Measurements from ENCODE around the gene MRPS25. TPM values are rescaled to one million over a fixed set of nuclear protein-coding genes. Genes with fewer than 3 reads are reported as not detected.

Gene MRPS25
- total RNA-seq, 1 donor from 2014 or later: 85.9 TPM

DNA sequence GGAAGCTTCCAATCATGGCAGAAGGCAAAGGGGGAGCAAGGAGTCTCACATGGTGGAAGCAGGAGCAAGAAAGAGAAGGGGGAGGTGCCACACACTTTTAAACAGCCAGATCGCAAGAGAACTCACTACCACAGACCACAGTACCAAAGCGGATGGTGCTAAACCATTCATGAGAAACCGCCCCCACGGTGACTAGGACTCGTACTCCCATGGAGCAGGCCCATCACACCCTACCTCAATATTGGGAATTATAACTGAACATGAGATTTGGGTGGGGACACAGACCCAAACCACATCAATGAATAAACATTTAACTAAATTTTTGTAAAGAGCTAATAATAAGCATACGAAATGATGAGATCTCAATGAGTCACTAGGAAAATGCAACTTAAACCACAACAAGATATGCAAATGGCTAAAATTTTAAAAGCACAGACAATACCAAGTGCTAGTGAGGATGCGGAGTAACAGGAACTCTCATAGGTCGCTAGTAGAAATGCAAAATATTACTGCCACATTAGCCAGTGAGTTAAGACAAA, 10.0 kb downstream of the MRPS25 start:
- intact Hi-C loops (cut with micrococcal nuclease): loop anchor here (1.0 to 10.0 kb wide), 2 partner anchors 10 to 620 kb away; partner anchors contain the start of gene MRPS25
- peaks cover 75% of the 10 kb centered on the region for H3K36me3 Mint-ChIP-seq (ENCODE audit: low read depth)
- H3K9me3 Mint-ChIP-seq: peaks cover 2% of the 10 kb centered on the region
- H3K4me1 Mint-ChIP-seq: peaks cover 64% of the 10 kb centered on the region
- peak overlapping the region; percentile 72 for H3K4me3 Mint-ChIP-seq
- peak; percentile 65 for ATAC-seq (ENCODE audit: low read depth)
- CTCF ChIA-PET: no interaction called here
- POLR2A ChIA-PET: interaction anchor here (1.0 kb wide), 2 partner anchors 9 to 43 kb away, joined by 3 to 14 read pairs; partner anchors contain the start of genes MRPS25 and RBSN
- TF ChIP-seq, protein P1, sequence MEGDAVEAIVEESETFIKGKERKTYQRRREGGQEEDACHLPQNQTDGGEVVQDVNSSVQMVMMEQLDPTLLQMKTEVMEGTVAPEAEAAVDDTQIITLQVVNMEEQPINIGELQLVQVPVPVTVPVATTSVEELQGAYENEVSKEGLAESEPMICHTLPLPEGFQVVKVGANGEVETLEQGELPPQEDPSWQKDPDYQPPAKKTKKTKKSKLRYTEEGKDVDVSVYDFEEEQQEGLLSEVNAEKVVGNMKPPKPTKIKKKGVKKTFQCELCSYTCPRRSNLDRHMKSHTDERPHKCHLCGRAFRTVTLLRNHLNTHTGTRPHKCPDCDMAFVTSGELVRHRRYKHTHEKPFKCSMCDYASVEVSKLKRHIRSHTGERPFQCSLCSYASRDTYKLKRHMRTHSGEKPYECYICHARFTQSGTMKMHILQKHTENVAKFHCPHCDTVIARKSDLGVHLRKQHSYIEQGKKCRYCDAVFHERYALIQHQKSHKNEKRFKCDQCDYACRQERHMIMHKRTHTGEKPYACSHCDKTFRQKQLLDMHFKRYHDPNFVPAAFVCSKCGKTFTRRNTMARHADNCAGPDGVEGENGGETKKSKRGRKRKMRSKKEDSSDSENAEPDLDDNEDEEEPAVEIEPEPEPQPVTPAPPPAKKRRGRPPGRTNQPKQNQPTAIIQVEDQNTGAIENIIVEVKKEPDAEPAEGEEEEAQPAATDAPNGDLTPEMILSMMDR (IDR thresholded peaks at IDR 0.05): no peak
- DNase-seq: peak; percentile 26
- no peaks in the 10 kb centered on the region for H3K27me3 Mint-ChIP-seq
- peak overlapping the region; percentile 90 for H3K27ac Mint-ChIP-seq

DNA sequence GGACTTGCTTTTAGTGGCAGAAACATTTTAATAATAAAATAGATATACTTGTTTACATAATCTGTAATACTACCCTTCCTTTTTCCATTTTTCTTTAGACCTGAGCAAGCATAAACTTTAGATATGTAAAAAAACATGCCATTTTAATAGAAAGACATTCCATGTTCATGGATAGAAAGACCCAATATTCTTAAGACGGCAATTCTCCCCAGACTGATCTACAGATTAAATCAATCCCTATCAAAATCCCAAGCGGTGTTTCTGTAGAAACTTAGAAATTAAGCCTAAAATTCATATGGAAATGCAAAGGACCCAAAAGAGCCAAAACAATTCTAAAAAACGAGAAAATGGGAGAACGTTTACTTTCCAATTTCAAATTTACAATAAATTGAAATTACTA, 11.6 kb downstream of the MRPS25 start:
- CTCF ChIA-PET: no interaction called here
- intact Hi-C loops (cut with micrococcal nuclease): loop anchor here (5.0 to 10.0 kb wide), 3 partner anchors 66 to 619 kb away; no protein-coding TSS in a partner anchor
- no peak overlapping the region for H3K4me3 Mint-ChIP-seq

DNA sequence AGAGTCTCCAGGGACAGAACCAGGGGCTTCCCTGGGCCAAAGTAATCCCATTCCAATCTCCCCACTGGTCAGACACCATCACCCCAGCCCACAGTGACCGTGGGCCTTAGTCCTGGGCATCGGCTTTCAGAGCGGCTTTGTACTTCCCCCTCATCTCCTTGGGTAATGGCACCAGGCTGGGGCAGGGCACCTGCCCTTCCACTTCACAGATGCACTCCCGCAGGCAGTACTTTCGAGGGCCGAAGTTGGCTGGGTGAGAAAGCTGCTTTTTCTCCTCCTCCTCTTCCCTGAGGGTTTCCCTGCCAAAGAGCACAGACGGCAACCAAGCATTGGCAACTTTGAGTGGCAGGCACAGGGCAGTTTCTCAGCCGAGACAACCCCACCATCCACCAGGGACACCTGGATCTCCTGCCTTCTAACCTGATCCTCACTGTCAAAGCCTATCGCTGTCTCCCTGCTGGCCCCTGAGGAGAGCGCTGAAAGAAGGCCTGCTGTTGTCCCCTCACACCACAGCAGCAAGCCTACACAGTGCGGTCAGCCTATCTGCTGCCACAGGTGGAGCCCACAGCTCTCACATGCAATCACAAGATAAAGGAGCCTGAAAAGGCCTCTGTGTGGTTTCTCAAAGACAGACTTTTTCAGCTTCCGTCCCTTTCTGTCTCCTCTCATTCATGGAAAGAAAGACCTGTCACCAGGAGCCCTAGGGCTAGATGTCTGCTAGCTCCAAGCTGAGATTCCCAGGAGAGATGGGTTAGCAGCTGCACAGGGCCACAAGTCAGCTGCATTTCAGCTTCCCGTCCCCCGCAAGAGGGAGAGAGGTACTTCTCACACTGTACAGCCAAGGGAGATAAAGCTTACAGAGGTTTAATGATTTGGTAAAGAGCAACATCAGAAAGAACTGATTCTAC, 12.5 kb downstream of the MRPS25 start:
- TF ChIP-seq, protein P1 (IDR thresholded peaks at IDR 0.05): no peak
- CTCF ChIA-PET: interaction anchor here (2.6 kb wide), 1 partner anchor 12 kb away, joined by 14 read pairs; the partner anchor contains the start of gene MRPS25
- Mint-ChIP-seq H3K4me3 (no peak overlapping the region), H3K36me3 (ENCODE audit: low read depth) (peaks cover 68% of the 10 kb centered on the region), H3K4me1 (peaks cover 73% of the 10 kb centered on the region), H3K27me3 (no peaks in the 10 kb centered on the region), H3K27ac (peak overlapping the region; percentile 84), H3K9me3 (peaks cover 2% of the 10 kb centered on the region)
- intact Hi-C loops (cut with micrococcal nuclease): loop anchor here (5.0 to 10.0 kb wide), 3 partner anchors 65 to 618 kb away; no protein-coding TSS in a partner anchor
- DNase-seq (no peak), ATAC-seq (ENCODE audit: low read depth) (no peak)
- POLR2A ChIA-PET: interaction anchor here (1.3 kb wide), 1 partner anchor 12 kb away, joined by 3 read pairs; the partner anchor contains the start of gene MRPS25

More for the DNA sequence above, 11.6 kb downstream of the MRPS25 start:
- Mint-ChIP-seq H3K36me3 (ENCODE audit: low read depth) (peaks cover 68% of the 10 kb centered on the region), H3K27me3 (no peaks in the 10 kb centered on the region), H3K27ac (peak overlapping the region; percentile 84), H3K9me3 (peaks cover 2% of the 10 kb centered on the region), H3K4me1 (peaks cover 73% of the 10 kb centered on the region)
- ATAC-seq (ENCODE audit: low read depth) (no peak), DNase-seq (no peak)
- TF ChIP-seq, protein P1 (IDR thresholded peaks at IDR 0.05): no peak
- POLR2A ChIA-PET: interaction anchor here (1.3 kb wide), 1 partner anchor 11 kb away, joined by 3 read pairs; the partner anchor contains the start of gene MRPS25

DNA sequence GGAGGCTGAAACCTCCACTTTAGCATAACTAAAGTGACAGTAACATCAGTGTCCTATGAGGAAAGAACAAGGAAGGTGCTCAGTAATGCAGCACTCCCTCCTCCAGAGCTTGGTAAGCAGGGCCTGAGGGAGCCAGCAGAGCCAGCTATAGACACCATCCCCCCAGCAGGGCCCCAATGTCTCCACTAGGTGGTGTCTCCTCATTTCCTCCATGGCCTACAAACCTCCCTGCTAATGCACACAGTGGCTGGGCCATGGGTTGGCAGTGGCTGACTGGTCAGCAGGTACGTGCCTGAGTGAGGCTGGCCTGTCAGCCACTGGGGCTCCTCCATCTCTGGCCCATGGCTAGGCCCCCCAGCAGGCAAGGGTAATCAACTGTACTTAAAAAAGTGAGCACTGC, 13.6 kb downstream of the MRPS25 start:
- Mint-ChIP-seq H3K4me1 (peaks cover 68% of the 10 kb centered on the region), H3K4me3 (no peak overlapping the region), H3K9me3 (peaks cover 2% of the 10 kb centered on the region), H3K36me3 (ENCODE audit: low read depth) (peaks cover 68% of the 10 kb centered on the region), H3K27ac (peak overlapping the region; percentile 84), H3K27me3 (no peaks in the 10 kb centered on the region)
- DNase-seq (no peak), ATAC-seq (ENCODE audit: low read depth) (peak; percentile 20)
- ChIA-PET POLR2A (interaction anchor here (1.0 to 2.2 kb wide), 3 partner anchors 13 to 104 kb away, joined by 3 to 62 read pairs (median 19); partner anchors contain the start of genes MRPS25, NR2C2 and RBSN), CTCF (interaction anchor here (1.2 to 2.6 kb wide), 3 partner anchors 13 to 126 kb away, joined by 3 to 14 read pairs (median 5); partner anchors contain the start of genes MRPS25 and NR2C2)
- TF ChIP-seq, protein P1 (IDR thresholded peaks at IDR 0.05): no peak
- intact Hi-C loops (cut with micrococcal nuclease): loop anchor here (5.0 to 10.0 kb wide), 3 partner anchors 64 to 617 kb away; no protein-coding TSS in a partner anchor
